IMR-90 (cell line): ENCODE results near the gene PRKAG2. TPM values are rescaled to one million over a fixed set of nuclear protein-coding genes. Genes with fewer than 3 reads are reported as not detected.

Experiments
- ATAC-seq: fragments of 200-7000 bp; cut with Tn5 transposase; 2 replicates; pipeline ENCODE4 v1.9.1; 2020; ENCODE audit warnings: low read depth, mild to moderate bottlenecking, moderate library complexity
- BruUV-seq: library from RNA; stranded (reverse); fragments of 400-500 nt; replicated peaks from 2 replicates; lab custom pipeline; 2021; lab: Mats Ljungman, UMichigan
- CTCF ChIA-PET: fragments of 300-600 bp; formaldehyde crosslinking; extraction: SDS; loops from one replicate; lab custom pipeline; 2021; ENCODE audit warnings: antibody characterized with exemption; lab: Yijun Ruan, JAX
- POLR2A ChIA-PET: fragments of 300-600 bp; sonication (Branson Sonifier 250); formaldehyde crosslinking; loops from one replicate; lab custom pipeline; 2022; ENCODE audit warnings: antibody characterized with exemption; ENCODE audit not compliant: unreplicated experiment; lab: Charles Lee
- DNase-seq: peaks from one replicate; pipeline ENCODE4 v3.0.0; 2013
- H2AFZ ChIP-seq: replicated peaks from 2 replicates; pipeline ENCODE3; 2013; ENCODE audit warnings: low read length, mild to moderate bottlenecking; ENCODE audit not compliant: poor library complexity
- H2AK5ac ChIP-seq: 2 replicates; pipeline ENCODE4 v1.6.1; 2013; ENCODE audit warnings: low read depth, low read length, inconsistent platforms
- H2AK9ac ChIP-seq: replicated peaks from 2 replicates; pipeline ENCODE3; 2013; ENCODE audit warnings: mild to moderate bottlenecking, low read depth, low read length, moderate library complexity; ENCODE audit not compliant: poor library complexity
- H2BK120ac ChIP-seq: 2 replicates; pipeline ENCODE4 v1.6.1; 2013; ENCODE audit warnings: low read depth, low read length, inconsistent platforms
- H2BK15ac ChIP-seq: 3 replicates; pipeline ENCODE4 v1.6.1; 2013; ENCODE audit warnings: low read depth, low read length, inconsistent platforms
- H2BK20ac ChIP-seq: 2 replicates; pipeline ENCODE4 v1.6.1; 2013; ENCODE audit warnings: low read depth, mild to moderate bottlenecking, inconsistent platforms, low read length, moderate library complexity
- H2BK5ac ChIP-seq: 2 replicates; pipeline ENCODE4 v1.6.1; 2013; ENCODE audit warnings: mild to moderate bottlenecking, low read depth, low read length, inconsistent platforms; ENCODE audit not compliant: poor library complexity, severe bottlenecking
- H3K14ac ChIP-seq: replicated peaks from 2 replicates; pipeline ENCODE4 v1.6.1; 2013; ENCODE audit warnings: low read depth, low read length, inconsistent platforms
- H3K18ac ChIP-seq: 2 replicates; pipeline ENCODE4 v1.6.1; 2013; ENCODE audit warnings: low read depth, low read length, control low read depth
- H3K23ac ChIP-seq: 2 replicates; pipeline ENCODE4 v1.6.1; 2013; ENCODE audit warnings: low read depth, low read length, inconsistent platforms
- H3K27ac ChIP-seq: 2 replicates; pipeline ENCODE4 v1.5.1; 2013; ENCODE audit warnings: mild to moderate bottlenecking, control low read depth, low read length; ENCODE audit not compliant: insufficient read depth
- H3K27me3 ChIP-seq: 2 replicates; pipeline ENCODE4 v1.6.1; 2013; ENCODE audit warnings: low read length; ENCODE audit not compliant: control insufficient read depth, insufficient read depth
- H3K36me3 ChIP-seq: 2 replicates; pipeline ENCODE4 v1.6.1; 2013; ENCODE audit warnings: low read length, mixed read lengths; ENCODE audit not compliant: control insufficient read depth, insufficient read depth
- H3K4ac ChIP-seq: 2 replicates; pipeline ENCODE4 v1.6.1; 2013; ENCODE audit warnings: low read depth, low read length, inconsistent platforms
- H3K4me1 ChIP-seq: 2 replicates; pipeline ENCODE4 v1.6.1; 2013; ENCODE audit warnings: low read length, mixed read lengths; ENCODE audit not compliant: control insufficient read depth, insufficient read depth
- H3K4me2 ChIP-seq: 2 replicates; pipeline ENCODE4 v1.6.1; 2013; ENCODE audit warnings: low read depth, mild to moderate bottlenecking, control low read depth, low read length, moderate library complexity
- H3K4me3 ChIP-seq: 2 replicates; pipeline ENCODE4 v1.5.1; 2013; ENCODE audit warnings: low read depth, mild to moderate bottlenecking, control low read depth, low read length, moderate library complexity; ENCODE audit not compliant: insufficient read depth
- H3K56ac ChIP-seq: 2 replicates; pipeline ENCODE4 v1.6.1; 2013; ENCODE audit warnings: low read length, inconsistent platforms; ENCODE audit not compliant: insufficient read depth; ENCODE audit errors: extremely low read depth
- H3K79me1 ChIP-seq, 2 experiments: 2 replicates each; pipeline ENCODE4 v1.6.1; 2013; ENCODE audit warnings: low read length in 2 of 2, inconsistent platforms in 1 of 2, low read depth in 1 of 2
- H3K9ac ChIP-seq: 2 replicates; pipeline ENCODE4 v1.6.1; 2013; ENCODE audit warnings: low read depth, low read length, control low read depth
- H3K9me1 ChIP-seq: 2 replicates; pipeline ENCODE4 v1.6.1; 2013; ENCODE audit warnings: low read length, inconsistent platforms; ENCODE audit not compliant: insufficient read depth
- H3K9me3 ChIP-seq: 2 replicates; pipeline ENCODE4 v1.6.1; 2013; ENCODE audit warnings: low read length; ENCODE audit not compliant: control insufficient read depth, insufficient read depth
- H4K20me1 ChIP-seq: 2 replicates; pipeline ENCODE4 v1.6.1; 2013; ENCODE audit warnings: low read length, inconsistent platforms; ENCODE audit not compliant: insufficient read depth
- H4K5ac ChIP-seq: 2 replicates; pipeline ENCODE4 v1.6.1; 2013; ENCODE audit warnings: mild to moderate bottlenecking, low read depth, low read length, control low read depth
- H4K8ac ChIP-seq, 2 experiments: 2 replicates each; pipeline ENCODE4 v1.6.1; 2013; ENCODE audit warnings: low read depth in 2 of 2, low read length in 2 of 2, control low read depth in 1 of 2, inconsistent platforms in 1 of 2
- H4K91ac ChIP-seq: 2 replicates; pipeline ENCODE4 v1.6.1; 2013; ENCODE audit warnings: low read depth, low read length, inconsistent platforms; ENCODE audit not compliant: insufficient read depth
- MAFK ChIP-seq: IDR thresholded peaks from 2 replicates; pipeline ENCODE4 v1.6.1; 2012; ENCODE audit warnings: low read depth, low read length, improper control_type of control experiment
- NFE2L2 ChIP-seq: fragments of 150-350 bp; IDR thresholded peaks from 2 replicates; pipeline ENCODE4 v1.6.1; 2016; ENCODE audit warnings: low read depth, mild to moderate bottlenecking, low read length
- POLR2A ChIP-seq: IDR thresholded peaks from 2 replicates; pipeline ENCODE4 v1.6.1; 2012; ENCODE audit warnings: mild to moderate bottlenecking, low read depth, low read length
- RAD21 ChIP-seq: IDR thresholded peaks from 2 replicates; pipeline ENCODE4 v1.6.1; 2012; ENCODE audit warnings: low read length, improper control_type of control experiment
- SMC3 ChIP-seq: fragments of 150-350 bp; IDR thresholded peaks from 2 replicates; pipeline ENCODE4 v1.6.1; 2016; ENCODE audit warnings: low read depth, mild to moderate bottlenecking, antibody characterized with exemption, low read length, moderate library complexity
- WGBS, 2 experiments: methylation state at CpG; one replicate each; pipeline versions ENCODE4 v1.1.5 to v1.1.7; 2013; ENCODE audit warnings: missing lambda C conversion rate in 2 of 2; ENCODE audit not compliant: insufficient read length in 1 of 2; ENCODE audit errors: extremely low coverage in 2 of 2; 5-methylcytosine and 5-hydroxymethylcytosine counted together
- dilution Hi-C: fragments of 300-500 bp; cut with HindIII; formaldehyde crosslinking; loops from one replicate; pipeline ENCODE4 v1.14.3; 2018; ENCODE audit warnings: low sequenced_read_pairs; ENCODE audit not compliant: unreplicated experiment
- in situ Hi-C: fragments of 300-500 bp; cut with MboI; formaldehyde crosslinking; loops from 3 replicates; pipeline ENCODE4 v1.14.3; 2019; ENCODE audit warnings: low sequenced_read_pairs, inconsistent platforms, mixed read lengths
- intact Hi-C: fragments of 100-400 bp; cut with micrococcal nuclease; formaldehyde crosslinking; loops from 2 replicates; pipeline ENCODE4 v1.10.0; 2022
- polyA plus RNA-seq, 3 experiments: library from polyadenylated mRNA; depleted of rRNA; stranded (reverse); fragments of >200 nt; gene quantifications; 2 replicates each; pipeline ENCODE4 v1.2.3, GENCODE V29; 2012; ENCODE audit warnings: low replicate concordance in 1 of 3
- total RNA-seq: library from RNA; depleted of rRNA; stranded (reverse); fragments of >200 nt; gene quantifications from 2 replicates; pipeline ENCODE4 v1.2.3, GENCODE V29; 2012

PRKAG2 gene
- total and polyA plus RNA-seq, 2 of the 4 experiments (the other 2 are of a cell fraction), result 15.4 to 21.6 TPM

DNA sequence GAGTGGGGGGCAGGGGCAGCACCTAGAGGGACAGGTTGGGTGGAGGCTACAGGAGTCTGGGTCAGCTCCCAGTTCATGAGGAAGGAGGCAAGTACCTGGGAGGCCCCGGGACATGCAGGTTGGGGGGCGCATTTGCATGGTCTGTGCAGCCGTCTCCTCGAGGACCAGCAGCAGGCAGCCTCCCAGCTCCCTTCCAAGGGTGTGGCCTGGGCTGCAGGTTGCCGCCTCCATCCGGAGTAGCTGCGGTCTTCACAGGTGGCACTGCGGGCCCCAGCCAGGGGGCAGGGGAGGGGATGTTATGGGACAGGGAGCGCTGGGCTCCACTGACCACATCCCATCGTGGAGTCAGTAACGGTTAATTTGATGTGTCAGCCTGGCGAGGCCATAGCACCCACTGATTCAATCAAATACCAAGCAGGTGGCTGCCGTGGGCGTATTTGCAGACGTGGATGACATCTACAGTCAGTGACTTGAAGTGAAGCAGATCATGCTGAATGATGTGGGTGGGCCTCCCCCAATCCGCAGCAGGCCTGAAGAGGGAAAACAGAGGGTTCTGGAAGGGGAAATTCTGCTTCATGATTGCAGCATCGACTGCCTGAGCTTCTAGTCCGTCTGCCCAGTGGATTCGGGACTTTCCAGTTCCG, 81.6 kb downstream of the PRKAG2 start (continued):
- TF ChIP-seq RAD21, result no peak
- no peak for TF ChIP-seq POLR2A
- no peak for TF ChIP-seq MAFK

GRCh38 chr7:151794508-151795167, 82.3 kb downstream of the PRKAG2 start:
- Histone ChIP-seq H3K9ac (no peak overlapping the region), H3K79me1 (no peaks in the 10 kb centered on the region), H3K4me2 (no peak overlapping the region), H4K5ac (no peak overlapping the region), H3K56ac (no peak overlapping the region), H2BK120ac (no peak overlapping the region), H3K4ac (no peak overlapping the region), H4K20me1 (no peaks in the 10 kb centered on the region), H4K8ac (no peak overlapping the region), H2BK20ac (no peak overlapping the region), H3K4me1 (no peaks in the 10 kb centered on the region), H3K36me3 (no peaks in the 10 kb centered on the region), H2BK5ac (no peak overlapping the region), H3K23ac (no peak overlapping the region), H2AFZ (peak overlapping the region; percentile 6), H3K4me3 (no peak overlapping the region), H3K27me3 (peaks cover 14% of the 10 kb centered on the region), H3K9me1 (peaks cover 8% of the 10 kb centered on the region; the same call in 1 of the 2 replicates), H3K18ac (no peak overlapping the region), H2BK15ac (no peak overlapping the region), H4K91ac (no peak overlapping the region), H3K27ac (no peak overlapping the region), H3K9me3 (no peaks in the 10 kb centered on the region), H3K14ac (no peak overlapping the region), H2AK5ac (no peak overlapping the region), H2AK9ac (no peak overlapping the region)
- in situ Hi-C loops (no loop called here), intact Hi-C loops (no loop called here), dilution Hi-C loops (no loop called here)
- ATAC-seq, result no peak
- no peak for TF ChIP-seq NFE2L2
- TF ChIP-seq RAD21, result no peak
- TF ChIP-seq SMC3, result no peak
- peak; percentile 10 for DNase-seq
- WGBS, 2 experiments, result 78% methylated on average over 9 of the region's 16 CpGs; no CpG with 5 or more reads in 1 of the 2 experiments
- POLR2A ChIA-PET, result no interaction called here
- BruUV-seq, result no TSS peak
- CTCF ChIA-PET, result no interaction called here
